GM23338 (cell line): ENCODE results near the gene LMAN1L.

Experiments
- CREB1 ChIP-seq: fragments of 250-450 bp; sonication (Bioruptor Pico); IDR thresholded peaks from 2 replicates; pipeline ENCODE4 v1.5.0; 2020; ENCODE audit warnings: low read depth, mild to moderate bottlenecking, moderate library complexity
- CTCF ChIP-seq, 2 experiments: fragments of 200-600 bp in 1 of 2; sonication (generic) in 1 of 2; conservative IDR thresholded peaks; 2 replicates each; pipeline versions ENCODE4 v1.5.1 to v1.6.1; 2016 to 2017; ENCODE audit warnings: antibody characterized with exemption in 2 of 2, low read depth in 2 of 2, mild to moderate bottlenecking in 2 of 2, moderate library complexity in 1 of 2

- TF ChIP-seq CREB1 = no peak
- TF ChIP-seq CTCF (conservative IDR thresholded peaks at IDR 0.05; ENCODE audit: low read depth in 2 of 2) = no peak
Observed at GRCh38 chr15:74822233-74822632, 9.6 kb downstream of the LMAN1L start.
